ENCODE measurements around the gene CDK13. TPM values are rescaled to one million over a fixed set of nuclear protein-coding genes. Genes with fewer than 3 reads are reported as not detected.

Gene CDK13
- total RNA-seq, 1 experiment from 2014 or later = 26.2 TPM

DNA sequence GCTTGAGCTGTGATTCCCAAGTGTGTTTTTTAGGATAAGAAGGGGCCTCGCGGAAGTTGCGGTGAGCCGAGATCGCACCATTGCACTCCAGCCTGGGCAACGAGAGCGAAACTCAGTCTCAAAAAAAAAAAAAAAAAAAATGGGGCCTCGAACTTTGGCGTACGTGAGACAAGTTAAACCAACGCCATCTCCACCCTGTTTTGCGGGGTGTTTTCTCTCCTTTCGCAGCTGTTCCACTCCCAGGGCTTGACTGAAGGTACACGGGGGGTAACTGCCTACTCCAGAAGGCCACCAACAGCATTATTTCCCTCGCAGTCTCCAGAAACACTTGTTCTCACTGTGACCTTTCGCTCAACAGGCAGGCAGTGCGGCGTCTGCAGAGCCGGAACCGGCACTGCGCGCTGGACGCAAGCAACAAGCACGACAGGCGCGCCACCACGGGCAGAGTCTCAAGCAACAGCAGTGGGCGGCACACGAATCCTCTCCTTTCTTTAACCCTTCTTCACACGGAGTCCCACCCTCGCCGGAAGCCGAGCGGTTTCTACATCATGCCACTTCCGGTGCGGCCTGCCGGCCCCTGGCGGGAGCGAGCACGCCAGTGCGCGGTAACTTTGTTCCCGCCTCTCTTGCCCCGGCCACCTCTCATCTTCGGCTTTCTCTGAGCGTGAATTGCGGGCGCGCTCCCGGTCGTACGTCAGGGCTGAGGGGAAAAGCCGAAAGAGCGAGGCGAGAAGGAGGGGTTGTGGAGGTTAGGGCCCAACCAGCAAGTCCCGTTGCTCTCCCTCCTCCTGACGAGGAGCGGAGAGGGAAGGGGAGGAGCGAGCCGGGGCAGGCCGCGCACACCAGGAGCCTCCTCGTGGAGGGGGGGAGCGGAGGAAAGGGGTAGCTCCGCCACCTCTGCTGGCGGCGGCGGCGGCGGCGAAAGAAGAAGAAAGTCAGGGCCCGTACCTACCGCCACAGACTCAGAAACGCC lies 814 bp upstream of the CDK13 start:
- DNase-seq (ENCODE audit: low read depth) = peak; percentile 100

GRCh38 chr7:39950473-39951225 lies 593 bp downstream of the CDK13 start:
- DNase-seq (ENCODE audit: low read depth) = no peak

DNA sequence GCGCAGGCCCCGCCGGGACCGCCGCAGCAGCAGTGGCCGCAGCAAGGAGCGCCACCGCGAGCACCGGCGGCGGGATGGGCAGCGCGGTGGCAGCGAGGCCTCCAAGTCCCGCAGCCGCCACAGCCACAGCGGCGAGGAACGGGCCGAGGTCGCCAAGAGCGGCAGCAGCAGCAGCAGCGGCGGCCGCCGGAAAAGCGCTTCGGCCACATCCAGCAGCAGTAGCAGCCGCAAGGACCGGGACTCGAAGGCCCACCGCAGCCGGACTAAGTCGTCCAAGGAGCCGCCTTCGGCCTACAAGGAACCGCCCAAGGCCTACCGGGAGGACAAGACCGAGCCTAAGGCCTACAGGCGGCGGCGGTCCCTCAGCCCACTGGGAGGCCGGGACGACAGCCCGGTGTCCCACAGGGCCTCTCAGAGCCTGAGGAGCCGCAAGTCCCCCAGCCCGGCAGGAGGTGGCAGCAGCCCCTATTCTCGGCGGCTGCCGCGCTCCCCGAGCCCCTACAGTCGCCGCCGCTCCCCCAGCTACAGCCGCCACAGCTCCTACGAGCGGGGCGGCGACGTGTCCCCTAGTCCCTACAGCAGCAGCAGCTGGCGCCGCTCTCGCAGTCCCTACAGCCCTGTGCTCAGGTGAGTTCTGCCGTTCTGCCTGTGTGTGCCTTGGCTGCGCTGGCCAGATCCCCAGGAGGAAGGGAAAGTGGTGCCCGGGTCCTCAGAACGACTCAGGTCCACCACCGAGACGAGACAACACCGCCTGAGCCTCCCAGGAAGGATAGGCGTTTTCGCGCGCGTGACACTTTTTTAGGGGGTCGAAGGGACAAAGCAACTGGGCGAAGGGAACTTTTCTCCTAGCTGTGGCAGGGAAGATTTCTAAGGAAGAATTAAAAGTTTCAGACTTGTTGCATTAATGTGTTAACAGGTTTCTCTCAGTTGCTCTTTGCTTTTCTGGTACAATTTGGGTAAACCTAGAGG lies 1.5 kb downstream of the CDK13 start:
- peak; percentile 59 for DNase-seq (ENCODE audit: low read depth)

- no peak for DNase-seq (ENCODE audit: low read depth)
Observed at GRCh38 chr7:39952374-39952773, 2.3 kb downstream of the CDK13 start.

- DNase-seq (ENCODE audit: low read depth) = no peak
Observed at GRCh38 chr7:39952803-39953202, 2.7 kb downstream of the CDK13 start.

GRCh38 chr7:39954694-39955093 lies 4.6 kb downstream of the CDK13 start:
- no peak for DNase-seq (ENCODE audit: low read depth)

GRCh38 chr7:39958038-39958437 lies 8.0 kb downstream of the CDK13 start:
- no peak for DNase-seq (ENCODE audit: low read depth)

DNA sequence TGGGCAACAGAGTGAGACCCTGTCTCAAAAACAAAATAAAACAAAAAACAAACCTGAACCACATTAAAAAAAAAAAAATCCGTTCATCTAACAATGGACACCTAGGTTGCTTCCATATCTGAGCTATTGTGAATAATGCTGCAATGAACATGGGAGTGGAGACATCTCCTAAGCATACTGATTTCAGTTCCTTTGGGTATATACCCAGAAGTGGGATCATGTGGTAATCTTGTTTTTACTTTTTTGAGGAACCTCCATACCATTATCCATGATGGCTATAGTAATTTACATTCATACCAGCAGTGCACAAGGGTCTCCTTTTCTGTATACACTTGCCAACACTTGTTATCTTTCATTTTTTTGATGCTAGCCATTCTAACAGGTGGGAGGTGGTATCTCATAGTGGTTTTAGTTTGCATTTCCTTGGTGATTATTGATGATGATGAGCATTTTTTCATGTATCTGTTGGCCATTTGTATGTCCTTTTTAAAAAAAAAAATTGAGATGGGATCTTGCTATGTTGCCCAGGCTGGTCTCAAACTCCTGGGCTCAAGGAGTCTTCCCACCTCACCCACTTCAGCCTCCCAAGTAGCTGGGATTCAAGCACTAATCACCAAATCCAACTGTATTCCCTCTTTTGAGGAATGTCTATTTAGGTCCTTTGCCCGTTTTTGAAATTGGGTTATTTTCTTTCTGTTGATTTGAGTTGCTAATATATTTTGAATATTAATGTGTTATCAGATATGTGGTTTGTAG lies 17.5 kb downstream of the CDK13 start:
- no peak for DNase-seq (ENCODE audit: low read depth)

GRCh38 chr7:39969431-39969830 lies 19.4 kb downstream of the CDK13 start:
- DNase-seq (ENCODE audit: low read depth) = no peak

DNA sequence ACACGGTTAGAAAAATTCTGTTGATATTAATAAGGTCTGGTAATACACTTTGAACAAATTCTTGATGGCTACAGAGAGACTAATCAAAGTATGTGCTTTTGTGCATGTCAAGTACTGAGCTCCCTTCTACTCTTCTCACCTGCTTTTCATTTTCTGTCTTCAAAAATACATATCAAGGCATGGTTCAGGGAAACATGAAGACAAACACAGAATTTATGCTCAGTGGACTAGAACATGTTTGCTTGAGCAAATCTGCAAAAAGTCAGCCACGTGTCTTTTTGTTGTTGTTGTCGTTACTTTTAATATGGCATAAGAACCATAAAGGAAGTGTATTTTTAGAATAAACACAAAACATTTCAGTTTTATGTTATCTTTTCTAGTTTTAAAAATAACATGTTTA lies 21.9 kb downstream of the CDK13 start:
- no peak for DNase-seq (ENCODE audit: low read depth)

DNA sequence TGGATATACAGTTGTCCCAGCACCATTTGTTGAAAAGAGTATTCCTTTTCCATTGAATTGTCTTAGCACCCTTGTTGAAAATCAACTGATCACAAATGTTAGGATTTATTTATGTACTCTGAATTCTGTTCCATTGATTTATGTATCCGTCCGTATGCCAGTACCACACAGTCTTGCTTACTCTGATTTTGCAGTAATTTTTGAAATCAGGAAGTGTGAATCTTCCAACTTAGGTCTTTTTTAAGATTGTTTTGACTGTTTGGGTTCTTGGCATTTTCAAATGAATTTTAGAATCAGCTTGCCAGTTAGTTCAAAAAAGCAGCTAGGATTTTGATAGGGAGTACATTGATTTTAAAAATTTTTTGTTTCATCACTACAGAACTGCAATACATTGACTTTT lies 23.7 kb downstream of the CDK13 start:
- no peak for DNase-seq (ENCODE audit: low read depth)

DNA sequence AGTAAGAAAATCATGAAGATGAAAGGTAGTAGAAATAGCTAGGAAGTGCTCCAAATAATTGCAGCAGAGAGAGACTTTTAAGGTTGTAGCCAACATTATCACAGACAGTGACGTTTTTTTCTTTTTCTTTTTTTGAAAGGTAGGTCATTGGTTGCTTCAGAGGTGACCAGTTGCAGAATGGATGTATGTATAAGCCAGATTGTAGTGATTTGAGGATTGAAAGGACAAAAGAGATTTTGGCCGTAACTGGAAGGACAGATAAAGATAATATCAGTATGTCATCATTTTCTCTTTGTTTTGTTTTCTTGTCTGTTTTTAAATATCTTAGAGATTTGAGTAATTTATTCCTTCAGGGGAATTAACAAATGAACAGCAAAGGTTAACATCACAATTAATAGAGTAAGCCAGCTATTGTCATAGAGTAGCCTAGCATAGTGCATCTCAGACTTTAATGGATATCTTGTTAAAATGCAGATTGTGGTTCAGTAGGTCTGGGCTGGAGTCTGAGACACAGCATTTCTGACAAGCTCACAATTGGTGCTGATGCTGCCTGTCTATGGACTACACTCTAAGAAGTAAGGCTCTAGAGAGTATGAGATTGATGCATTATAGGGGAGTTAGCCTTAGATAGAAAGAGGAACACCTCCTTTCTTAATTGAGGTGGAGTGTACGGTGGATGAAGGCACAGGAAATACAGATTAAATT lies 28.3 kb downstream of the CDK13 start:
- DNase-seq (ENCODE audit: low read depth) = no peak

DNA sequence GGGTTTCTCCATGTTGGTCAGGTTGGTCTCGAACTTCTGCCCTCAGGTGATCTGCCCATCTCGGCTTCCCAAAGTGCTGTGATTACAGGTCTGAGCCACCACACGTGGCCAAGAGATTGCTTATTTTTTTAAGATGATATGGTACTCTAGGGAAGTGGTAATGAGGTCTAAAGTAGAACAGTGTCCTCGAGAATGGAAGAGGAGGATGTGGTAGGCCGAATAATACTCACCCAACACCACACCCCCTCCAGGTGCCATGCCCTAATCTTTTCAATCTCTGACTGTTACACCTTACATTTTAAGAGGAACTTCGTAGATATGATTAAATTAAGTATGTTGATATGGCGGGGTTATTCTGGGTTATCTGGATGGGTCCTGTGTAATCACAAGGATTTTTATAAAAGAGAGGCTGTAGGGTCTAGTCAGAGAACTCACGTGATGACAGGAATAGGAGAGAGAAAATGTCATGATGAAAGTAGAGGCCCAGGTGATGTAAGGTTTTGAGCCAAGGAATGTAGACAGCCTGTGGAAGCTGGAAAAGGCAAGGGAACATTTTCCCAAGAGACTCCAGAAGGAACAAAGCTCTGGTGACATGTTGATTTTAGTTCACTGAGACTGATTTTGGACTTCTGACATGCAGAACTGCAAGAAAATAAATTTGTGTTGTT lies 29.5 kb downstream of the CDK13 start:
- DNase-seq (ENCODE audit: low read depth) = no peak

DNA sequence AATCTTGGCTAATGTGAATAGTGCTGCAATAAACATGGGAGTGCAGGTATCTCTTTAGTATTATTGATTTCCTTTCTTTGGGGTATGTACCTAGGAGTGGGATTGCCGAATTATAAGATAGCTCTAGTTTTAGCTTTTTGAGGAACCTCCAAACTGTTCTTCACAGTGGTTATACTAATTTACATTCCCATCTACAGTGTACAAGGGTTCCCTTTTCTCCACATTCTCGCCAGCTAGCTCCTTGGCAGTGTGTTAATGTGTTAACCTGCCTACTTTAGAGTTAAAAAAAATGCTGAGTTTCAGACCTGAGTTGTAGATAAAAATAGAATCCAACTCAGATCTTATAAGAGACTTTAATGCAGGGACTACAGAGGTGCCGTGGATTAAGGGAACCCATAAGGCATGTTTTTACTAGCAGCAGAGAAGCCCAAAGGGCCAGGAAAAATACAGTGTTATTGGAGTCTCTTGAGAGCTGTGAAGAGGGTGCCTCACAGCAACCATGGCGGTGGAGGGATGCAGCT lies 35.4 kb downstream of the CDK13 start:
- DNase-seq (ENCODE audit: low read depth) = no peak

GRCh38 chr7:39987641-39988347 lies 37.7 kb downstream of the CDK13 start:
- DNase-seq (ENCODE audit: low read depth) = no peak

- DNase-seq (ENCODE audit: low read depth) = no peak
Observed at GRCh38 chr7:40000734-40001315, 50.8 kb downstream of the CDK13 start.

- no peak for DNase-seq (ENCODE audit: low read depth)
Observed at GRCh38 chr7:40001649-40002048, 51.6 kb downstream of the CDK13 start.

- DNase-seq (ENCODE audit: low read depth) = no peak
Observed at GRCh38 chr7:40003597-40003996, 53.5 kb downstream of the CDK13 start.

All from HT1080 (cell line).